ENCODE data around the gene FMN2.

DNA sequence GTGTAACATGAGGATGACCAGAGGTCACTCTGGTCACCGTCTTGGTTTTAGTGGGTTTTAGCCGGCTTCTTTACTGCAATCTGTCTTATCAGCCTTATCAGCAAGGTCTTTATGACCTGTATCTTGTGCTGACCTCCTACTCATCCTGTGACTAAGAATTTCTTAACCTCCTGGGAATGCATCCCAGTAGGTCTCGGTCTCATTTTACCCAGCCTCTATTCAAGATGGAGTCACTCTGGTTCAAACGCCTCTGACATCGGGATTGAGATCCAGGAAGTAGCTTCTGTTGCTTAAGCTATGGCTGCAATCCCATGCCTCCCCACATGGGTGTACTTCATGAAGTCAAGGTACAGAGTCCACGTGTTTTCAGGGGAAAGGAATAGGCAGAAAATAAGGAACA lies 19.9 kb downstream of the FMN2 start:
- no peak for TF ChIP-seq EZH2phosphoT487 (conservative IDR thresholded peaks at IDR 0.05; ENCODE audit: low read length)
- TF ChIP-seq, protein P1, sequence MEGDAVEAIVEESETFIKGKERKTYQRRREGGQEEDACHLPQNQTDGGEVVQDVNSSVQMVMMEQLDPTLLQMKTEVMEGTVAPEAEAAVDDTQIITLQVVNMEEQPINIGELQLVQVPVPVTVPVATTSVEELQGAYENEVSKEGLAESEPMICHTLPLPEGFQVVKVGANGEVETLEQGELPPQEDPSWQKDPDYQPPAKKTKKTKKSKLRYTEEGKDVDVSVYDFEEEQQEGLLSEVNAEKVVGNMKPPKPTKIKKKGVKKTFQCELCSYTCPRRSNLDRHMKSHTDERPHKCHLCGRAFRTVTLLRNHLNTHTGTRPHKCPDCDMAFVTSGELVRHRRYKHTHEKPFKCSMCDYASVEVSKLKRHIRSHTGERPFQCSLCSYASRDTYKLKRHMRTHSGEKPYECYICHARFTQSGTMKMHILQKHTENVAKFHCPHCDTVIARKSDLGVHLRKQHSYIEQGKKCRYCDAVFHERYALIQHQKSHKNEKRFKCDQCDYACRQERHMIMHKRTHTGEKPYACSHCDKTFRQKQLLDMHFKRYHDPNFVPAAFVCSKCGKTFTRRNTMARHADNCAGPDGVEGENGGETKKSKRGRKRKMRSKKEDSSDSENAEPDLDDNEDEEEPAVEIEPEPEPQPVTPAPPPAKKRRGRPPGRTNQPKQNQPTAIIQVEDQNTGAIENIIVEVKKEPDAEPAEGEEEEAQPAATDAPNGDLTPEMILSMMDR (IDR thresholded peaks at IDR 0.05; ENCODE audit: insufficient read depth, low read length, poor library complexity, severe bottlenecking) = no peak

All from SU-DHL-6 (cell line).